GM21825 (cell line): ENCODE measurements around the gene TFAP2B.
A peak's percentile ranks its signal among the peaks of the same experiment; 100 is the strongest.

Source experiments
- ATAC-seq: cut with Tn5 transposase; IDR thresholded peaks from one replicate; pipeline ENCODE4 v1.9.1; 2021; ENCODE audit warnings: mild to moderate bottlenecking, moderate library complexity; ENCODE audit not compliant: unreplicated experiment

The TFAP2B gene

GRCh38 chr6:50818673-50819072 lies at the start of gene TFAP2B:
Gene TFAP2B, plus strand, starts transcription at chr6:50818871. Its CDS starts 21 bp downstream, at chr6:50818892.
- ATAC-seq: no peak

- no peak for ATAC-seq
Measured at GRCh38 chr6:50778696-50779095, 40.0 kb upstream of the TFAP2B start.

- ATAC-seq: no peak
Measured at GRCh38 chr6:50780382-50780781, 38.3 kb upstream of the TFAP2B start.

- no peak for ATAC-seq
Measured at GRCh38 chr6:50785921-50786320, 32.8 kb upstream of the TFAP2B start.

- no peak for ATAC-seq
Measured at GRCh38 chr6:50791900-50792508, 26.7 kb upstream of the TFAP2B start.

- no peak for ATAC-seq
Measured at GRCh38 chr6:50792771-50793170, 25.9 kb upstream of the TFAP2B start.

GRCh38 chr6:50795574-50795973 lies 23.1 kb upstream of the TFAP2B start:
- no peak for ATAC-seq

GRCh38 chr6:50804283-50804682 lies 14.4 kb upstream of the TFAP2B start:
- ATAC-seq: no peak

GRCh38 chr6:50807035-50807434 lies 11.6 kb upstream of the TFAP2B start:
- ATAC-seq: no peak

GRCh38 chr6:50815436-50816114 lies 3.1 kb upstream of the TFAP2B start:
- ATAC-seq: no peak

- ATAC-seq: peak; percentile 72
Measured at GRCh38 chr6:50816115-50816675, 2.5 kb upstream of the TFAP2B start.

- no peak for ATAC-seq
Measured at GRCh38 chr6:50816947-50817645, 1.6 kb upstream of the TFAP2B start.

GRCh38 chr6:50817646-50817950 lies 1.1 kb upstream of the TFAP2B start:
- ATAC-seq: no peak

- no peak for ATAC-seq
Measured at GRCh38 chr6:50818020-50818419, 651 bp upstream of the TFAP2B start.

GRCh38 chr6:50819466-50819903 lies 814 bp downstream of the TFAP2B start:
- ATAC-seq: no peak

GRCh38 chr6:50819904-50820868 lies 1.5 kb downstream of the TFAP2B start:
- no peak for ATAC-seq

- no peak for ATAC-seq
Measured at GRCh38 chr6:50820869-50821264, 2.2 kb downstream of the TFAP2B start.

GRCh38 chr6:50821441-50822077 lies 2.9 kb downstream of the TFAP2B start:
- no peak for ATAC-seq

GRCh38 chr6:50822078-50822476 lies 3.4 kb downstream of the TFAP2B start:
- no peak for ATAC-seq
